Osteoblast (primary cell): ENCODE data around the gene KCNG3. TPM values are rescaled to one million over a fixed set of nuclear protein-coding genes. Genes with fewer than 3 reads are reported as not detected.

Source experiments
- DNase-seq: peaks from one replicate; pipeline ENCODE4 v3.0.0; 2011; ENCODE audit warnings: low spot score, mixed read lengths; ENCODE audit not compliant: insufficient read length; ENCODE audit errors: missing footprints
- H2AFZ ChIP-seq: 2 replicates; pipeline ENCODE4 v1.6.0; 2011; ENCODE audit warnings: mild to moderate bottlenecking, low read length
- H3K27ac ChIP-seq: 2 replicates; pipeline ENCODE4 v1.5.1; 2011; ENCODE audit warnings: mild to moderate bottlenecking, low read depth, low read length, moderate library complexity
- H3K27me3 ChIP-seq: 2 replicates; pipeline ENCODE4 v1.6.0; 2012; ENCODE audit warnings: mild to moderate bottlenecking, control low read depth, inconsistent platforms, low read length, moderate library complexity; ENCODE audit not compliant: insufficient read depth
- H3K36me3 ChIP-seq: 2 replicates; pipeline ENCODE4 v1.5.1; 2011; ENCODE audit warnings: mild to moderate bottlenecking, low read length, control low read depth, moderate library complexity; ENCODE audit not compliant: insufficient read depth
- H3K4me1 ChIP-seq: 2 replicates; pipeline ENCODE4 v1.5.1; 2011; ENCODE audit warnings: mild to moderate bottlenecking, low read length, control low read depth, moderate library complexity; ENCODE audit not compliant: insufficient read depth
- H3K4me2 ChIP-seq: 2 replicates; pipeline ENCODE4 v1.6.0; 2011; ENCODE audit warnings: mild to moderate bottlenecking, low read length; ENCODE audit not compliant: insufficient read depth
- H3K4me3 ChIP-seq: fragments of 200-600 bp; sonication (generic); 3 replicates; pipeline ENCODE4 v1.5.1; 2012; ENCODE audit warnings: mild to moderate bottlenecking, low read length, inconsistent platforms; ENCODE audit not compliant: insufficient read depth
- H3K79me2 ChIP-seq: 2 replicates; pipeline ENCODE4 v1.6.0; 2012; ENCODE audit warnings: mild to moderate bottlenecking, low read length, control low read depth, inconsistent platforms; ENCODE audit not compliant: insufficient read depth
- H3K9me3 ChIP-seq: 2 replicates; pipeline ENCODE4 v1.5.1; 2011; ENCODE audit warnings: low read depth, low read length, control low read depth
- H4K20me1 ChIP-seq: 2 replicates; pipeline ENCODE4 v1.6.0; 2012; ENCODE audit warnings: mild to moderate bottlenecking, low read length, control low read depth; ENCODE audit not compliant: insufficient read depth
- CTCF ChIP-seq: IDR thresholded peaks from 2 replicates; pipeline ENCODE4 v1.5.1; 2011; ENCODE audit warnings: mild to moderate bottlenecking, low read depth, low read length, moderate library complexity; ENCODE audit errors: extremely low read depth
- total RNA-seq: library from RNA; depleted of rRNA; stranded (reverse); fragments of >200 nt; gene quantifications from 2 replicates; pipeline ENCODE4 v1.2.3, GENCODE V29; 2012

KCNG3 gene
- total RNA-seq, 1 donor, result under 0.01 TPM

DNA sequence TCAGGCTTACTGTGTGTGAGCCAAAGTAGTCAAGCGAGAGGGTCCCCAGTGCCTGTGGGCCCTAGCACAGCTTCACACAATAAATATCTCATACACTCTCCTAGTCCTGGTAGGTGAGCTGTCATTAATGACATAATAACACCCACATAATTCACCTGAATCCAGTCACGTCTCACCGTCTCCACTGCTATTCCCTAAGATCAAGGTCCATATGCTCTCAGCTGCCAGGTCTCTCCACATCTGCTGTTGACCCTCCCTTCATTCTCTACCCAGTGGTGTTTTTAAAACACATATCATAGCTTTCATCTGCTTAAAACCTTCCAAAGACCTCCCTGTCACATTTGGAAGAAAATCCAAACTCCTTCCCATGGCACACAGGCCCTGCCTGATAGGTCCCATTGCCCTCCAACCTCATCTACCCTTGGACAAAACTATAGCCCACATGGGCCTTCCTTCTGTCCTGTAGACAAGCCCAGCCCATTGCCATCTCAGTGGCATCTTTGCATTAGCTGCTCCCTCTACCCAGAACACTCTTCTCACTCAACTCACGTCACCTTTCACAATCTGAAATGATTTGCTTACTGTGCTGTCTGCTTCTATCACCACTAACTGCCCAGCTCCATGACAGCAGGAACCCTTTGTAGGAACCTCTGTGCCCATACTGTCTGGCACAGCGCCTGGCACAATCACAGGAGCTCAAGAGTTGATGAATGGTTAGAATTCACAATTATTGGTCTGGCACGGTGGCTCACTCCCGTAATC is 7.5 kb downstream of the KCNG3 start:
- H3K27ac ChIP-seq, result no peak overlapping the region
- TF ChIP-seq CTCF, result no peak

GRCh38 chr2:42480402-42480801 is 13.4 kb downstream of the KCNG3 start:
- H4K20me1 ChIP-seq, result no peaks in the 10 kb centered on the region
- H3K79me2 ChIP-seq, result no peaks in the 10 kb centered on the region
- DNase-seq, result no peak
- no peak overlapping the region for H3K4me2 ChIP-seq
- H3K9me3 ChIP-seq, result no peaks in the 10 kb centered on the region
- no peak overlapping the region for H3K4me3 ChIP-seq
- H3K27ac ChIP-seq, result no peak overlapping the region
- H2AFZ ChIP-seq, result no peak overlapping the region
- H3K4me1 ChIP-seq, result no peaks in the 10 kb centered on the region
- no peaks in the 10 kb centered on the region for H3K27me3 ChIP-seq
- H3K36me3 ChIP-seq, result no peaks in the 10 kb centered on the region
- no peak for TF ChIP-seq CTCF

More for the DNA sequence above, 7.5 kb downstream of the KCNG3 start:
- no peaks in the 10 kb centered on the region for H4K20me1 ChIP-seq
- no peaks in the 10 kb centered on the region for H3K79me2 ChIP-seq
- no peaks in the 10 kb centered on the region for H3K36me3 ChIP-seq
- H2AFZ ChIP-seq, result no peak overlapping the region
- DNase-seq, result no peak
- no peaks in the 10 kb centered on the region for H3K9me3 ChIP-seq
- H3K4me2 ChIP-seq, result no peak overlapping the region
- no peak overlapping the region for H3K4me3 ChIP-seq
- peaks cover 15% of the 10 kb centered on the region for H3K27me3 ChIP-seq
- no peaks in the 10 kb centered on the region for H3K4me1 ChIP-seq

GRCh38 chr2:42474765-42475454 is 18.9 kb downstream of the KCNG3 start:
- Histone ChIP-seq H3K4me3 (no peak overlapping the region), H3K27ac (no peak overlapping the region), H4K20me1 (no peaks in the 10 kb centered on the region), H3K4me2 (no peak overlapping the region), H3K36me3 (no peaks in the 10 kb centered on the region), H2AFZ (no peak overlapping the region), H3K9me3 (no peaks in the 10 kb centered on the region), H3K4me1 (no peaks in the 10 kb centered on the region), H3K79me2 (no peaks in the 10 kb centered on the region), H3K27me3 (no peaks in the 10 kb centered on the region)
- no peak for TF ChIP-seq CTCF
- no peak for DNase-seq

GRCh38 chr2:42470706-42471105 is 23.1 kb downstream of the KCNG3 start:
- no peaks in the 10 kb centered on the region for H4K20me1 ChIP-seq
- DNase-seq, result no peak
- no peaks in the 10 kb centered on the region for H3K4me1 ChIP-seq
- TF ChIP-seq CTCF, result no peak
- H2AFZ ChIP-seq, result no peak overlapping the region
- no peak overlapping the region for H3K27ac ChIP-seq
- no peak overlapping the region for H3K4me3 ChIP-seq
- H3K4me2 ChIP-seq, result no peak overlapping the region
- H3K36me3 ChIP-seq, result no peaks in the 10 kb centered on the region
- no peaks in the 10 kb centered on the region for H3K27me3 ChIP-seq
- no peaks in the 10 kb centered on the region for H3K79me2 ChIP-seq
- H3K9me3 ChIP-seq, result no peaks in the 10 kb centered on the region
